GM12878 (cell line): Measurements from ENCODE around the gene PPP1R3E. TPM values are rescaled to one million over a fixed set of nuclear protein-coding genes. Genes with fewer than 3 reads are reported as not detected.

ENCODE experiments used
- ATAC-seq: fragments of 200-7000 bp; cut with Tn5 transposase; 3 replicates; pipeline ENCODE4 v1.9.1; 2020; ENCODE audit warnings: mild to moderate bottlenecking, moderate library complexity
- BruUV-seq: library from RNA; stranded (reverse); fragments of 400-500 nt; replicated peaks from 2 replicates; lab custom pipeline; 2021; lab: Mats Ljungman, UMichigan
- CTCF ChIA-PET: fragments of 300-600 bp; sonication (Branson Sonifier 250); formaldehyde crosslinking; extraction: SDS; loops from one replicate; lab custom pipeline; 2021; ENCODE audit warnings: inconsistent platforms; lab: Yijun Ruan, JAX
- POLR2A ChIA-PET: fragments of 350-600 bp; formaldehyde crosslinking; extraction: SDS; loops from one replicate; lab custom pipeline; 2021; ENCODE audit warnings: inconsistent platforms; lab: Charles Lee
- RAD21 ChIA-PET: fragments of 300-600 bp; sonication (Branson Sonifier 250); formaldehyde crosslinking; loops from one replicate; lab custom pipeline; 2023; ENCODE audit warnings: antibody characterized with exemption; ENCODE audit not compliant: unreplicated experiment; lab: Charles Lee
- SMC1A ChIA-PET: fragments of 300-600 bp; sonication (Branson Sonifier 250); formaldehyde crosslinking; loops from one replicate; lab custom pipeline; 2023; ENCODE audit not compliant: unreplicated experiment, uncharacterized antibody; lab: Charles Lee
- DNase-seq: peaks from one replicate; pipeline ENCODE4 v3.0.0-alpha.2; 2011; ENCODE audit warnings: low read depth, low spot score
- FAIRE-seq: peaks from 3 replicates; lab custom pipeline; 2011; peaks lifted over from hg19 to GRCh38; lab: Jason Lieb, UNC
- H2AFZ ChIP-seq: 2 replicates; pipeline ENCODE4 v1.6.0; 2011; ENCODE audit warnings: low read depth, low read length, control low read depth; ENCODE audit not compliant: control insufficient read depth
- H3K27ac ChIP-seq: 2 replicates; pipeline ENCODE4 v1.5.1; 2011; ENCODE audit warnings: control low read depth; ENCODE audit not compliant: control insufficient read depth, insufficient read depth
- H3K27me3 ChIP-seq, 2 experiments: replicated peaks in 1 of 2; 2 replicates each; pipeline versions ENCODE4 v1.6.0 to v1.6.1; 2011; ENCODE audit warnings: low read length in 1 of 2; ENCODE audit not compliant: control insufficient read depth in 2 of 2, insufficient read depth in 2 of 2
- H3K36me3 ChIP-seq, 2 experiments: 2 replicates each; pipeline ENCODE4 v1.5.1; 2011; ENCODE audit warnings: low read length in 1 of 2; ENCODE audit not compliant: control insufficient read depth in 2 of 2, insufficient read depth in 2 of 2
- H3K4me1 ChIP-seq: 2 replicates; pipeline ENCODE4 v1.6.1; 2011; ENCODE audit warnings: mild to moderate bottlenecking, low read length, moderate library complexity, mixed read lengths; ENCODE audit not compliant: control insufficient read depth, insufficient read depth
- H3K4me2 ChIP-seq: 2 replicates; pipeline ENCODE4 v1.6.0; 2011; ENCODE audit warnings: control low read depth; ENCODE audit not compliant: control insufficient read depth, insufficient read depth
- H3K4me3 ChIP-seq: fragments of 200-600 bp; sonication (generic); 2 replicates; pipeline ENCODE4 v1.5.1; 2016
- H3K79me2 ChIP-seq: 2 replicates; pipeline ENCODE4 v1.6.0; 2011; ENCODE audit warnings: low read length; ENCODE audit not compliant: control insufficient read depth, insufficient read depth
- H3K9ac ChIP-seq: 2 replicates; pipeline ENCODE4 v1.8.0; 2011; ENCODE audit warnings: low read length, control low read depth, mixed read lengths; ENCODE audit not compliant: control insufficient read depth, insufficient read depth
- H3K9me3 ChIP-seq: replicated peaks from 3 replicates; pipeline ENCODE4 v1.5.1; 2011; ENCODE audit warnings: mild to moderate bottlenecking, low read length; ENCODE audit not compliant: control insufficient read depth, insufficient read depth
- H4K20me1 ChIP-seq: 2 replicates; pipeline ENCODE4 v1.6.0; 2011; ENCODE audit not compliant: control insufficient read depth, insufficient read depth
- EED ChIP-seq: sonication (generic); IDR thresholded peaks from 2 replicates; pipeline ENCODE4 v1.6.1; 2016; ENCODE audit warnings: antibody characterized with exemption, low read depth
- EP300 ChIP-seq, 2 experiments: fragments of 150-350 bp in 1 of 2; IDR thresholded peaks; 2 replicates each; pipeline ENCODE4 v1.6.1; 2011 to 2012; ENCODE audit warnings: low read depth in 2 of 2, low read length in 2 of 2, borderline replicate concordance in 1 of 2, improper control_type of control experiment in 1 of 2, inconsistent platforms in 1 of 2; ENCODE audit not compliant: control insufficient read depth in 1 of 2
- FOS ChIP-seq: IDR thresholded peaks from 3 replicates; pipeline ENCODE4 v1.6.1; 2011; ENCODE audit warnings: borderline replicate concordance; ENCODE audit not compliant: insufficient read length; ENCODE audit errors: extremely low read depth
- FOXM1 ChIP-seq: IDR thresholded peaks from 2 replicates; pipeline ENCODE4 v1.6.1; 2012; ENCODE audit warnings: low read depth, mild to moderate bottlenecking, inconsistent platforms, low read length, moderate library complexity
- HSF1 ChIP-seq: fragments of 150-350 bp; IDR thresholded peaks from 2 replicates; pipeline ENCODE4 v1.6.1; 2014; ENCODE audit warnings: mild to moderate bottlenecking, low read depth, low read length
- IRF4 ChIP-seq: IDR thresholded peaks from 2 replicates; pipeline ENCODE4 v1.6.1; 2011; ENCODE audit warnings: low read depth, low read length
- KAT2A ChIP-seq: conservative IDR thresholded peaks from 2 replicates; pipeline ENCODE4 v1.6.1; 2011; ENCODE audit warnings: low read depth, low read length; ENCODE audit not compliant: control insufficient read depth
- KLF5 ChIP-seq: fragments of 450-650 bp; IDR thresholded peaks from 2 replicates; pipeline ENCODE4 v1.6.1; 2014; ENCODE audit warnings: mild to moderate bottlenecking; ENCODE audit not compliant: partially characterized antibody
- LARP7 ChIP-seq: fragments of 450-650 bp; IDR thresholded peaks from 2 replicates; pipeline ENCODE4 v1.6.1; 2017; ENCODE audit warnings: mild to moderate bottlenecking
- NR2C2 ChIP-seq: IDR thresholded peaks from 2 replicates; pipeline ENCODE4 v1.6.1; 2011; ENCODE audit warnings: borderline replicate concordance, low read depth; ENCODE audit not compliant: control insufficient read depth, insufficient read length
- PAX5 ChIP-seq: IDR thresholded peaks from 2 replicates; pipeline ENCODE4 v1.6.1; 2011; ENCODE audit warnings: low read depth, low read length, borderline replicate concordance
- RAD21 ChIP-seq: IDR thresholded peaks from 2 replicates; pipeline ENCODE4 v1.6.1; 2011; ENCODE audit warnings: mild to moderate bottlenecking, low read depth, low read length, moderate library complexity; ENCODE audit not compliant: insufficient read depth
- SIX5 ChIP-seq: IDR thresholded peaks from 2 replicates; pipeline ENCODE4 v1.6.1; 2011; ENCODE audit warnings: mild to moderate bottlenecking, low read depth, low read length, moderate library complexity; ENCODE audit not compliant: severe bottlenecking
- TCF12 ChIP-seq: IDR thresholded peaks from 2 replicates; pipeline ENCODE4 v1.6.1; 2011; ENCODE audit warnings: low read depth, mild to moderate bottlenecking, low read length
- TCF7 ChIP-seq: IDR thresholded peaks from 2 replicates; pipeline ENCODE4 v1.6.1; 2014; ENCODE audit warnings: antibody characterized with exemption, borderline replicate concordance
- ZNF217 ChIP-seq: fragments of 450-650 bp; IDR thresholded peaks from 2 replicates; pipeline ENCODE4 v1.6.1; 2017; ENCODE audit warnings: antibody characterized with exemption, mild to moderate bottlenecking
- ZNF622 ChIP-seq: fragments of 450-650 bp; IDR thresholded peaks from 2 replicates; pipeline ENCODE4 v1.6.1; 2017; ENCODE audit warnings: mild to moderate bottlenecking, inconsistent platforms
- WGBS: methylation state at CpG from one replicate; pipeline ENCODE4 v1.1.6; 2016; ENCODE audit warnings: low lambda C conversion rate; ENCODE audit not compliant: insufficient replicate concordance, insufficient coverage; ENCODE audit errors: missing lambda C conversion rate; 5-methylcytosine and 5-hydroxymethylcytosine counted together
- in situ Hi-C: fragments of 300-500 bp; cut with MboI; formaldehyde crosslinking; loops from 9 replicates; pipeline ENCODE4 v1.14.3; 2018; ENCODE audit warnings: mixed read lengths
- intact Hi-C: fragments of 100-400 bp; cut with micrococcal nuclease; formaldehyde crosslinking; loops from one replicate; pipeline ENCODE4 v1.14.2; 2022; ENCODE audit not compliant: unreplicated experiment
- polyA plus RNA-seq, 11 experiments: library from polyadenylated mRNA; depleted of rRNA in 4 of 11; unstranded in 6 of 11; stranded (reverse) in 5 of 11; fragments of >200 nt; fragmentation: Nextera tagmentation in 4 of 11; fragmentation: Illumina TruSeq in 1 of 11; extraction: Ambion mirVana in 4 of 11; extraction: Trizol in 1 of 11; gene quantifications; 1 replicate in 1 of 11; 2 replicates in 10 of 11; pipeline versions ENCODE4 v1.2.1 to v1.2.3, GENCODE V29; 2011 to 2016; ENCODE audit warnings: inconsistent platforms in 2 of 11, missing spikeins in 2 of 11, low read depth in 1 of 11
- total RNA-seq, 4 experiments: library from RNA; depleted of rRNA in 3 of 4; stranded (reverse); fragments of >200 nt in 3 of 4; fragmentation: Illumina TruSeq in 1 of 4; extraction: Trizol in 1 of 4; gene quantifications; 2 replicates each; pipeline versions ENCODE4 v1.2.1 to v1.2.3, GENCODE V29; 2013 to 2021
- TF ChIP-seq, protein P1 (sequence below), 3 experiments: IDR thresholded peaks in 2 of 3; conservative IDR thresholded peaks in 1 of 3; 2 replicates each; pipeline ENCODE4 v1.5.1; 2011; ENCODE audit warnings: low read depth in 3 of 3, low read length in 3 of 3, mild to moderate bottlenecking in 3 of 3, control low read depth in 2 of 3, moderate library complexity in 2 of 3, inconsistent platforms in 1 of 3, mixed read lengths in 1 of 3; ENCODE audit not compliant: control insufficient read depth in 2 of 3, insufficient read depth in 1 of 3; ENCODE audit errors: extremely low read depth in 1 of 3

The PPP1R3E gene
- total and polyA plus RNA-seq, 10 of the 15 experiments (the other 5 are each of a cell fraction or from before 2014, with no cell fraction given): 4.6 to 26.4 (median 7.1) TPM

DNA sequence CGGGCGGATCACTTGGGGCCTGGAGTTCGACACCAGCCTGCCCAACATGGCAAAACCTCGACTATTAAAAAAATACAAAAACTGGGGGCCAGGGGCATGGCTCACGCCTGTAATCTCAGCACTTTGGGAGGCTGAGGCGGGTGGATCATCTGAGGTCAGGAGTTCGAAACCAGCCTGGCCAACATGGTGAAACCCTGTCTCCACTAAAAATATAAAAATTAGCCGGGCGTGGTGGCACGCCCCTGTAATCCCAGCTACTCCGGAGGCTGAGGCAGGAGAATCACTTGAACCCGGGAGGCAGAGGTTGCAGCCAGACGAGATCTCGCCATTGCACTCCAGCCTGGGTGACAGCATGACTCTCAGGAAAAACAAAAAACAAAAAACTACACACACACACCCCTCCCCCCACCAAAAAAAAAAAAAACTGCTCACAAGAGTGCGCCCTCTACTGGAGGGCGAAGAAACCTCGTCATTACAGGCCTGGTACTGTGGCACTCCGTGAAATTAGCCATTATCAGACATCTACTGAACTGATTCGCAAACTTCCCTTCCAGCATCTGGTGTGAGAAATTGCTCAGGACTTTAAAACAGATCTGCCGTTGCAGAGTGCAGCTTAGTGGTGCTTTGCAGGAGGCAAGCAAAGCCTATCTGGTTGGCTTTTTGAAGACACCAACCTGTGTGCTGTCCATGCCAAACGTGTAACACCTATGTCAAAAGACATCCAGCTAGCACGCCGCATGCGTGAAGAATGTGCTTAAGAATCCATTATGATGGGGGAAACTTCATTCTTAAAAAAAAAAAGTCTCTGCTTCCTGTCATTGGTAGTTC lies 7.7 kb downstream of the PPP1R3E start:
- Histone ChIP-seq H3K4me1 (0 out of 2 replicates have a peak, but pooled peaks cover 4% of the 10 kb centered on the region), H3K79me2 (no peaks in the 10 kb centered on the region; the same call in 1 of the 2 replicates), H3K36me3 (no peaks in the 10 kb centered on the region), H3K27me3 (no peaks in the 10 kb centered on the region), H3K9ac (no peak overlapping the region), H3K4me3 (no peak overlapping the region), H3K9me3 (no peaks in the 10 kb centered on the region), H2AFZ (no peak overlapping the region), H3K27ac (no peak overlapping the region), H4K20me1 (no peaks in the 10 kb centered on the region), H3K4me2 (no peak overlapping the region)
- SMC1A ChIA-PET: interaction anchor here (1.2 to 2.9 kb wide), 3 partner anchors 21 to 28 kb away, joined by 3 to 10 read pairs (median 3); partner anchors contain the start of gene PABPN1
- RAD21 ChIA-PET: interaction anchor here (0.7 to 2.0 kb wide), 2 partner anchors 27 to 48 kb away, joined by 3 to 6 read pairs; no protein-coding TSS in a partner anchor
- ATAC-seq (peak; percentile 92), FAIRE-seq (peak; percentile 89), DNase-seq (no peak)
- CTCF ChIA-PET: interaction anchor here (0.6 to 6.1 kb wide), 15 partner anchors 8 to 225 kb away, joined by 3 to 36 read pairs (median 7); partner anchors contain the start of genes BCL2L2, HOMEZ, PABPN1 and PPP1R3E
- no TSS peak for BruUV-seq
- WGBS: 23% methylated on average over 24 of the region's 24 CpGs
- POLR2A ChIA-PET: interaction anchor here (1.2 to 1.6 kb wide), 2 partner anchors 9 to 26 kb away, joined by 3 to 4 read pairs; partner anchors contain the start of genes HOMEZ and PABPN1
- intact Hi-C loops (loop anchor here (1.0 kb wide), 2 partner anchors 9 to 30 kb away; partner anchors contain the start of gene HOMEZ), in situ Hi-C loops (no loop called here)
- no peak for TF ChIP-seq HSF1
- TF ChIP-seq EP300 (IDR thresholded peaks at IDR 0.05; ENCODE audit: borderline replicate concordance in 1 of 2, control insufficient read depth in 1 of 2, low read depth in 2 of 2, low read length in 2 of 2): no peak
- TF ChIP-seq ZNF217: no peak
- TF ChIP-seq FOS: no peak
- peak; percentile 52 for TF ChIP-seq RAD21
- no peak for TF ChIP-seq LARP7
- TF ChIP-seq ZNF622: no peak
- TF ChIP-seq PAX5: no peak
- TF ChIP-seq IRF4: no peak
- no peak for TF ChIP-seq TCF7
- TF ChIP-seq KLF5: no peak
- TF ChIP-seq SIX5: no peak
- TF ChIP-seq FOXM1: no peak
- TF ChIP-seq NR2C2: no peak
- no peak for TF ChIP-seq TCF12
- TF ChIP-seq EED: no peak
- TF ChIP-seq KAT2A: no peak
- TF ChIP-seq, protein P1, sequence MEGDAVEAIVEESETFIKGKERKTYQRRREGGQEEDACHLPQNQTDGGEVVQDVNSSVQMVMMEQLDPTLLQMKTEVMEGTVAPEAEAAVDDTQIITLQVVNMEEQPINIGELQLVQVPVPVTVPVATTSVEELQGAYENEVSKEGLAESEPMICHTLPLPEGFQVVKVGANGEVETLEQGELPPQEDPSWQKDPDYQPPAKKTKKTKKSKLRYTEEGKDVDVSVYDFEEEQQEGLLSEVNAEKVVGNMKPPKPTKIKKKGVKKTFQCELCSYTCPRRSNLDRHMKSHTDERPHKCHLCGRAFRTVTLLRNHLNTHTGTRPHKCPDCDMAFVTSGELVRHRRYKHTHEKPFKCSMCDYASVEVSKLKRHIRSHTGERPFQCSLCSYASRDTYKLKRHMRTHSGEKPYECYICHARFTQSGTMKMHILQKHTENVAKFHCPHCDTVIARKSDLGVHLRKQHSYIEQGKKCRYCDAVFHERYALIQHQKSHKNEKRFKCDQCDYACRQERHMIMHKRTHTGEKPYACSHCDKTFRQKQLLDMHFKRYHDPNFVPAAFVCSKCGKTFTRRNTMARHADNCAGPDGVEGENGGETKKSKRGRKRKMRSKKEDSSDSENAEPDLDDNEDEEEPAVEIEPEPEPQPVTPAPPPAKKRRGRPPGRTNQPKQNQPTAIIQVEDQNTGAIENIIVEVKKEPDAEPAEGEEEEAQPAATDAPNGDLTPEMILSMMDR (IDR thresholded peaks at IDR 0.05 in 2 of 3, conservative IDR thresholded peaks at IDR 0.05 in 1 of 3; ENCODE audit: control insufficient read depth in 2 of 3, extremely low read depth in 1 of 3, insufficient read depth in 1 of 3, low read depth in 3 of 3, low read length in 3 of 3): peak; percentile 68 to 85 (median 84)
